GM13976 (cell line): Measurements from ENCODE around the gene CEP20.

Source experiments
- DNase-seq: peaks from one replicate; pipeline ENCODE4 v3.0.0; 2012; ENCODE audit warnings: low spot score
- in situ Hi-C: fragments of 300-500 bp; cut with MboI; formaldehyde crosslinking; loops from one replicate; pipeline ENCODE4 v1.12.0; 2022; ENCODE audit warnings: low sequenced_read_pairs, mixed read lengths, inconsistent platforms; ENCODE audit not compliant: unreplicated experiment
- TF ChIP-seq, protein P1 (sequence below): IDR thresholded peaks from 2 replicates; pipeline ENCODE4 v1.5.1; 2012; ENCODE audit warnings: borderline replicate concordance, mild to moderate bottlenecking; ENCODE audit not compliant: insufficient read depth; ENCODE audit errors: extremely low read depth, missing control alignments, control extremely low read depth

CEP20 gene

GRCh38 chr16:15886078-15886477 lies 2.3 kb downstream of the CEP20 start:
- no peak for DNase-seq
- in situ Hi-C loops, result no loop called here
- TF ChIP-seq, protein P1, sequence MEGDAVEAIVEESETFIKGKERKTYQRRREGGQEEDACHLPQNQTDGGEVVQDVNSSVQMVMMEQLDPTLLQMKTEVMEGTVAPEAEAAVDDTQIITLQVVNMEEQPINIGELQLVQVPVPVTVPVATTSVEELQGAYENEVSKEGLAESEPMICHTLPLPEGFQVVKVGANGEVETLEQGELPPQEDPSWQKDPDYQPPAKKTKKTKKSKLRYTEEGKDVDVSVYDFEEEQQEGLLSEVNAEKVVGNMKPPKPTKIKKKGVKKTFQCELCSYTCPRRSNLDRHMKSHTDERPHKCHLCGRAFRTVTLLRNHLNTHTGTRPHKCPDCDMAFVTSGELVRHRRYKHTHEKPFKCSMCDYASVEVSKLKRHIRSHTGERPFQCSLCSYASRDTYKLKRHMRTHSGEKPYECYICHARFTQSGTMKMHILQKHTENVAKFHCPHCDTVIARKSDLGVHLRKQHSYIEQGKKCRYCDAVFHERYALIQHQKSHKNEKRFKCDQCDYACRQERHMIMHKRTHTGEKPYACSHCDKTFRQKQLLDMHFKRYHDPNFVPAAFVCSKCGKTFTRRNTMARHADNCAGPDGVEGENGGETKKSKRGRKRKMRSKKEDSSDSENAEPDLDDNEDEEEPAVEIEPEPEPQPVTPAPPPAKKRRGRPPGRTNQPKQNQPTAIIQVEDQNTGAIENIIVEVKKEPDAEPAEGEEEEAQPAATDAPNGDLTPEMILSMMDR, result no peak

DNA sequence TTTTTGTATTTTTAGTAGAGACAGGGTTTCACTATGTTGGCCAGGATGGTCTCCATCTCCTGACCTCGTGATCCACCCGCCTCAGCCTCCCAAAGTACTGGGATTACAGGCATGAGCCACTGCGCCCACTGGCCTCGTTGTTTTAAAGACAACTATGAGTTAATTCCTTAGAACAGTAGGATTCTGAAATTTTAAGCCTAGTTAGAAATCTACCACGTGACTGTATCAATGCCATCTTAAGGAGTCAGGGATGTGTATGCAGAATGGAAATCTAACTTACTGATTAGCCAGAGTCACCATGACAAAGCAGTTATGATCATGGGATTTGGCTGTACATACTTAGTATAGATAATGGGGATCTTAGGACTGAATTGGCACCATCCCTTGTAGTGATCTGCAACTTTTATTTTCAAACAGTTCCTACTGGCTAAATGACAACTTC lies 2.8 kb downstream of the CEP20 start:
- in situ Hi-C loops, result no loop called here
- DNase-seq, result no peak
- TF ChIP-seq, protein P1, result no peak

DNA sequence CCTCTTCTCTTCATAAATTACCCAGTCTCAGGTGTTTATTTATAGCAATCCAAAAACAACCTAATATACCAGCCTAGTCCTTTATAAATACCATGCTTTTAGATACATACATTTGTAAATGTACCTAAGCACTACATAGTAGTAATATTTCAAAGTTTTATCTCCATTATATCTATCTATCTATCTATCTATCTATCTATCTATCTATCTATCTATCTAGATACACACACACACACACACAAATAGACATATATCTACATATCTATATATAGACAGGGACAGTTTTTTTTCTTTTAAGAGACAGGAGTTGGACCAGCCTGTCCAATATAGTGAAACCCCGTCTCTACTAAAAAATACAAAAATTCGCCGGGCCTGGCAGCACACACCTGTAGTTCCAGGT lies 5.8 kb downstream of the CEP20 start:
- DNase-seq, result no peak
- TF ChIP-seq, protein P1, result no peak
- in situ Hi-C loops, result no loop called here

DNA sequence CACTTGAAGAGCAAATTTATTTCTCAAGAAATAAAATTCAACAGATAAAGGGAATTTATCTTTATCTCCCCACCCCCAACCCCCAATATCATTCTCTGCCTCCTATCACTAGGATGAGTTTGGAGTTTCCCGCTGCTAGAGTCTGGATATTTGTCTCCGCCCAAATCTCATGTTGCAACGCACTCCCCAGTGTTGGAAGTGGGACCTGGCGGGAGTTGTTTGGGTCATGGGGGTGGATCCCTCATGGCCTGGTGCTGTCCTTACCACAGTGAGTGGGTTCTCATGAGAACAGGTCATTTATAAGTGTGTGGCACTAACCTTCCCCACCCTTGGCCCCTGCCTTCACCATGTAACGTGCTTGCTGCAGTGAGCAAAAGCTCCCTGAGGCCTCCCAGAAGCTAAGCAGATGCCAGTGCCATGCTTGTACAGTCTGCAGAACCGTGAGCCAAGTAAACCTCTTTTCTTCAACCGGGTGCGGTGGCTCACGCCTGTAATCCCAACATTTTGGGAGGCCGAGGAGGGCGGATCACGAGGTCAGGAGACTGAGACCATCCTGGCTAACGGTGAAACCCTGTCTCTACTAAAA lies 6.5 kb downstream of the CEP20 start:
- in situ Hi-C loops, result no loop called here
- TF ChIP-seq, protein P1, result no peak
- DNase-seq, result no peak

GRCh38 chr16:15880434-15881308 lies 7.7 kb downstream of the CEP20 start:
- no peak for DNase-seq
- in situ Hi-C loops, result no loop called here
- TF ChIP-seq, protein P1, result no peak

- TF ChIP-seq, protein P1, result no peak
- in situ Hi-C loops, result no loop called here
These were observed 9.1 kb downstream of the CEP20 start for GRCh38 chr16:15879255-15879811.

More at GRCh38 chr16:15879255-15879811, 9.1 kb downstream of the CEP20 start:
- DNase-seq, result no peak
